Psoas muscle (tissue), 8 donors: ENCODE results near the gene EGFLAM. TPM values are rescaled to one million over a fixed set of nuclear protein-coding genes. Genes with fewer than 3 reads are reported as not detected.

Experiments used
- ATAC-seq, 4 donors: fragments of 200-7000 bp; cut with Tn5 transposase; one replicate each; pipeline ENCODE4 v1.9.1; 2020; ENCODE audit warnings: moderate library complexity in 3 of 4, mild to moderate bottlenecking in 2 of 4
- DNase-seq, 2 donors: peaks; one replicate each; pipeline ENCODE4 v3.0.0-alpha.2; 2020
- H3K27ac ChIP-seq: fragments of 200-600 bp; one replicate; pipeline ENCODE4 v1.8.0; 2022
- H3K27me3 ChIP-seq, 3 donors: fragments of 200-600 bp in 1 of 3; one replicate each; pipeline versions ENCODE4 v1.6.1 to v1.8.0; 2013 to 2022; ENCODE audit warnings: low read length in 2 of 3, mild to moderate bottlenecking in 2 of 3, moderate library complexity in 1 of 3; ENCODE audit not compliant: insufficient read depth in 3 of 3
- H3K36me3 ChIP-seq, 2 donors: fragments of 200-600 bp in 1 of 2; one replicate each; pipeline versions ENCODE4 v1.6.1 to v1.8.0; 2013 to 2022; ENCODE audit warnings: low read depth in 1 of 2, mild to moderate bottlenecking in 1 of 2, moderate library complexity in 1 of 2; ENCODE audit not compliant: insufficient read depth in 1 of 2
- H3K4me1 ChIP-seq: fragments of 200-600 bp; one replicate; pipeline ENCODE4 v1.8.0; 2022
- H3K4me3 ChIP-seq: fragments of 200-600 bp; one replicate; pipeline ENCODE4 v1.8.0; 2022; ENCODE audit warnings: mild to moderate bottlenecking
- H3K9me3 ChIP-seq: fragments of 200-600 bp; one replicate; pipeline ENCODE4 v1.8.0; 2022
- CTCF ChIP-seq: fragments of 200-600 bp; IDR thresholded peaks from one replicate; pipeline ENCODE4 v1.8.0; 2022; ENCODE audit warnings: antibody characterized with exemption
- WGBS, 3 donors: extraction: QIAGEN DNeasy Blood & Tissue Kit; methylation state at CpG; one replicate each; pipeline versions ENCODE4 v1.1.6 to v1.1.7; 2013; 5-methylcytosine and 5-hydroxymethylcytosine counted together
- intact Hi-C, 2 donors: fragments of 100-400 bp; cut with DNase I; formaldehyde crosslinking; loops; one replicate each; pipeline versions ENCODE4 v1.11.0 to v1.14.2; 2022
- polyA plus RNA-seq, 3 donors: library from polyadenylated mRNA; stranded (reverse); fragments of 200-250 nt; gene quantifications; one replicate each; pipeline ENCODE4 v1.2.3, GENCODE V29; 2013
- total RNA-seq, 4 donors: library from RNA; stranded (reverse); fragmentation: NEBNext Ultra II Directional in 2 of 4; extraction: Animal tissue kit (Norgen Biotek cat#: 25700) in 2 of 4; gene quantifications; one replicate each; pipeline versions ENCODE4 v1.2.1 to v1.2.4, GENCODE V29; 2021 to 2023
- donor health status: healthy with polysubstance abuse.
- donor health status: DM: no; HTN: no; CAD: no; lungs with moderate emphysema.
- donor health status: Bipolar disorder and iron deficiency.
- donor health status: healthy.
- donor health status: DM: yes; HTN: yes; CAD: no.
- donor health status: DM: no; HTN: no; CAD: no.
- donor health status: DM: no; HTN: no; CAD: no.
- donor health status: DM: yes; HTN: yes; CAD: no.

Gene EGFLAM
- total and polyA plus RNA-seq, 7 donors: 16.0 to 53.8 (median 35.3) TPM

GRCh38 chr5:38448568-38449350 lies 190.4 kb downstream of the EGFLAM start:
- Histone ChIP-seq H3K27ac (peak overlapping the region; percentile 94), H3K4me1 (peaks cover 34% of the 10 kb centered on the region), H3K9me3 (no peaks in the 10 kb centered on the region), H3K27me3 (no peaks in the 10 kb centered on the region), H3K4me3 (peak overlapping the region; percentile 81), H3K36me3 (peaks cover 0 to 46% of the 10 kb centered on the region in 2 donors)
- no peak for TF ChIP-seq CTCF
- no peak for DNase-seq
- intact Hi-C loops: loop anchor here in 1 of 2 donors (1.0 to 5.0 kb wide), 2 partner anchors 24 to 109 kb away; partner anchors contain the start of gene LIFR
- WGBS, 3 donors: 34 to 68% (median 38%) methylated on average over 9 of the region's 9 CpGs
- ATAC-seq: peak in 3 of 4 donors; percentile 14 to 40 (median 39)

- no peak for TF ChIP-seq CTCF
Observed at GRCh38 chr5:38450627-38451026, 192.3 kb downstream of the EGFLAM start.

GRCh38 chr5:38451074-38451725 lies 192.8 kb downstream of the EGFLAM start:
- Histone ChIP-seq H3K4me3 (no peak overlapping the region), H3K4me1 (peaks cover 26% of the 10 kb centered on the region), H3K9me3 (no peaks in the 10 kb centered on the region), H3K36me3 (peaks cover 0 to 67% of the 10 kb centered on the region in 2 donors), H3K27ac (no peak overlapping the region), H3K27me3 (no peaks in the 10 kb centered on the region)
- 49 to 62% (median 49%) methylated on average over 9 of the region's 9 CpGs for WGBS, 3 donors
- TF ChIP-seq CTCF: no peak
- no peak for ATAC-seq
- DNase-seq: no peak
- intact Hi-C loops: no loop called here

More at GRCh38 chr5:38450627-38451026, 192.3 kb downstream of the EGFLAM start:
- WGBS, 3 donors: 43 to 75% (median 65%) methylated on average over 6 of the region's 6 CpGs
- no peaks in the 10 kb centered on the region for H3K27me3 ChIP-seq
- H3K36me3 ChIP-seq: peaks cover 0 to 64% of the 10 kb centered on the region in 2 donors
- H3K4me1 ChIP-seq: peaks cover 26% of the 10 kb centered on the region
- no peaks in the 10 kb centered on the region for H3K9me3 ChIP-seq
- ATAC-seq (no peak), DNase-seq (no peak)
- H3K4me3 ChIP-seq: no peak overlapping the region
- intact Hi-C loops: no loop called here
- no peak overlapping the region for H3K27ac ChIP-seq

- peaks cover 0 to 67% of the 10 kb centered on the region in 2 donors for H3K36me3 ChIP-seq
Observed at GRCh38 chr5:38452201-38452600, 193.8 kb downstream of the EGFLAM start.

More at GRCh38 chr5:38452201-38452600, 193.8 kb downstream of the EGFLAM start:
- ATAC-seq (no peak), DNase-seq (no peak)
- 85 to 97% (median 92%) methylated on average over 4 of the region's 4 CpGs for WGBS, 3 donors
- Histone ChIP-seq H3K9me3 (no peaks in the 10 kb centered on the region), H3K27me3 (no peaks in the 10 kb centered on the region), H3K4me3 (no peak overlapping the region), H3K27ac (no peak overlapping the region), H3K4me1 (peaks cover 21% of the 10 kb centered on the region)
- no peak for TF ChIP-seq CTCF
- intact Hi-C loops: no loop called here
